Left ventricle myocardium inferior (tissue), 1 donor: ENCODE data around the gene ATG101. TPM values are rescaled to one million over a fixed set of nuclear protein-coding genes. Genes with fewer than 3 reads are reported as not detected.

Experiments
- DNase-seq: peaks from one replicate; pipeline ENCODE4 v3.0.0-alpha.2; 2020
- H3K27ac ChIP-seq: fragments of 200-600 bp; replicated peaks from 2 replicates; pipeline ENCODE4 v1.8.0; 2021
- H3K27me3 ChIP-seq: fragments of 200-600 bp; 2 replicates; pipeline ENCODE4 v1.8.0; 2021; ENCODE audit warnings: low read depth
- H3K36me3 ChIP-seq: fragments of 200-600 bp; 2 replicates; pipeline ENCODE4 v1.8.0; 2021
- H3K4me1 ChIP-seq: fragments of 200-600 bp; 2 replicates; pipeline ENCODE4 v1.8.0; 2021
- H3K4me3 ChIP-seq: fragments of 200-600 bp; 2 replicates; pipeline ENCODE4 v1.8.0; 2021; ENCODE audit warnings: mild to moderate bottlenecking, moderate library complexity
- H3K9me3 ChIP-seq: fragments of 200-600 bp; replicated peaks from 2 replicates; pipeline ENCODE4 v1.8.0; 2021
- CTCF ChIP-seq: fragments of 200-600 bp; IDR thresholded peaks from 2 replicates; pipeline ENCODE4 v1.8.0; 2021; ENCODE audit warnings: antibody characterized with exemption, mild to moderate bottlenecking, borderline replicate concordance
- intact Hi-C: fragments of 100-400 bp; cut with micrococcal nuclease; formaldehyde crosslinking; loops from one replicate; pipeline ENCODE4 v1.11.0; 2022
- total RNA-seq: library from RNA; stranded (reverse); fragmentation: NEBNext Ultra II Directional; extraction: Animal tissue kit (Norgen Biotek cat#: 25700); gene quantifications from one replicate; pipeline ENCODE4 v1.2.1, GENCODE V29; 2021
- donor health status: DM: no; HTN: yes; CAD: no; lungs with severe emphysema.

Gene ATG101
- total RNA-seq, 1 donor from 2014 or later: 23.8 TPM

- TF ChIP-seq CTCF: peak; percentile 7
- Histone ChIP-seq H3K4me1 (peaks cover 59% of the 10 kb centered on the region), H3K27ac (peak overlapping the region; percentile 73), H3K27me3 (no peaks in the 10 kb centered on the region), H3K4me3 (peak overlapping the region; percentile 72), H3K9me3 (no peaks in the 10 kb centered on the region), H3K36me3 (no peaks in the 10 kb centered on the region)
- intact Hi-C loops: no loop called here
- no peak for DNase-seq
Measured at GRCh38 chr12:52023976-52024688, 45.6 kb upstream of the ATG101 start.

- peak overlapping the region; percentile 72 for H3K4me3 ChIP-seq
- no peak for DNase-seq
- TF ChIP-seq CTCF: no peak
- no peaks in the 10 kb centered on the region for H3K36me3 ChIP-seq
- peak overlapping the region; percentile 93 for H3K27ac ChIP-seq
- no peaks in the 10 kb centered on the region for H3K27me3 ChIP-seq
- H3K4me1 ChIP-seq: peaks cover 66% of the 10 kb centered on the region
- intact Hi-C loops: loop anchor here (5.0 kb wide), 1 partner anchor 57 kb away; no protein-coding TSS in a partner anchor
- no peaks in the 10 kb centered on the region for H3K9me3 ChIP-seq
Measured at GRCh38 chr12:52024845-52025230, 44.9 kb upstream of the ATG101 start.

GRCh38 chr12:52026263-52026662 lies 43.5 kb upstream of the ATG101 start:
- no peak for TF ChIP-seq CTCF
- Histone ChIP-seq H3K9me3 (no peaks in the 10 kb centered on the region), H3K4me3 (peak overlapping the region; percentile 72), H3K27me3 (no peaks in the 10 kb centered on the region), H3K4me1 (peaks cover 65% of the 10 kb centered on the region), H3K27ac (peak overlapping the region; percentile 93), H3K36me3 (no peaks in the 10 kb centered on the region)
- DNase-seq: no peak
- intact Hi-C loops: loop anchor here (5.0 kb wide), 1 partner anchor 56 kb away; no protein-coding TSS in a partner anchor

- Histone ChIP-seq H3K4me1 (peaks cover 71% of the 10 kb centered on the region), H3K27ac (peak overlapping the region; percentile 93), H3K36me3 (no peaks in the 10 kb centered on the region), H3K9me3 (no peaks in the 10 kb centered on the region), H3K27me3 (no peaks in the 10 kb centered on the region), H3K4me3 (no peak overlapping the region)
- no peak for TF ChIP-seq CTCF
- peak; percentile 80 for DNase-seq
- intact Hi-C loops: loop anchor here (5.0 kb wide), 1 partner anchor 55 kb away; no protein-coding TSS in a partner anchor
Measured at GRCh38 chr12:52027085-52027843, 42.5 kb upstream of the ATG101 start.

- H3K4me1 ChIP-seq: peaks cover 73% of the 10 kb centered on the region
- no peaks in the 10 kb centered on the region for H3K9me3 ChIP-seq
- TF ChIP-seq CTCF: no peak
- intact Hi-C loops: loop anchor here (5.0 kb wide), 1 partner anchor 53 kb away; no protein-coding TSS in a partner anchor
- DNase-seq: no peak
- no peaks in the 10 kb centered on the region for H3K36me3 ChIP-seq
- no peaks in the 10 kb centered on the region for H3K27me3 ChIP-seq
- H3K4me3 ChIP-seq: no peak overlapping the region
- peak overlapping the region; percentile 47 for H3K27ac ChIP-seq
Measured at GRCh38 chr12:52029685-52030084, 40.1 kb upstream of the ATG101 start.
